ENCODE measurements around the gene LIPH.
"Not testable (repeated sequence)": the region's sequence is repeated elsewhere in the genome, so short reads cannot be mapped to it uniquely, and the experiment has no call there.

The LIPH gene

GRCh38 chr3:185489462-185489861 is 62.9 kb downstream of the LIPH start:
- no peak for DNase-seq (ENCODE audit: low read depth in 1 of 2, low spot score in 1 of 2)

GRCh38 chr3:185488465-185488864 is 63.9 kb downstream of the LIPH start:
- DNase-seq (ENCODE audit: low read depth in 1 of 2, low spot score in 1 of 2) = no peak

- DNase-seq (ENCODE audit: low read depth in 1 of 2, low spot score in 1 of 2) = no peak
Observed at GRCh38 chr3:185486394-185486793, 66.0 kb downstream of the LIPH start.

GRCh38 chr3:185484296-185484695 is 68.1 kb downstream of the LIPH start:
- no peak for DNase-seq (ENCODE audit: low read depth in 1 of 2, low spot score in 1 of 2)

GRCh38 chr3:185479373-185479945 is 72.9 kb downstream of the LIPH start:
- DNase-seq (ENCODE audit: low read depth in 1 of 2, low spot score in 1 of 2) = no peak

GRCh38 chr3:185477316-185477715 is 75.1 kb downstream of the LIPH start:
- DNase-seq (ENCODE audit: low read depth in 1 of 2, low spot score in 1 of 2) = no peak

GRCh38 chr3:185474922-185475321 is 77.5 kb downstream of the LIPH start:
- DNase-seq (ENCODE audit: low read depth in 1 of 2, low spot score in 1 of 2) = not testable (repeated sequence)

- no peak for DNase-seq (ENCODE audit: low read depth in 1 of 2, low spot score in 1 of 2)
Observed at GRCh38 chr3:185473290-185473815, 79.0 kb downstream of the LIPH start.

- no peak for DNase-seq (ENCODE audit: low read depth in 1 of 2, low spot score in 1 of 2)
Observed at GRCh38 chr3:185470323-185470722, 82.1 kb downstream of the LIPH start.

- no peak for DNase-seq (ENCODE audit: low read depth in 1 of 2, low spot score in 1 of 2)
Observed at GRCh38 chr3:185469542-185469941, 82.8 kb downstream of the LIPH start.

GRCh38 chr3:185466123-185466522 is 86.3 kb downstream of the LIPH start:
- DNase-seq (ENCODE audit: low read depth in 1 of 2, low spot score in 1 of 2) = not testable (repeated sequence)

GRCh38 chr3:185465471-185465870 is 86.9 kb downstream of the LIPH start:
- no peak for DNase-seq (ENCODE audit: low read depth in 1 of 2, low spot score in 1 of 2)

- no peak for DNase-seq (ENCODE audit: low read depth in 1 of 2, low spot score in 1 of 2)
Observed at GRCh38 chr3:185460719-185461350, 91.6 kb downstream of the LIPH start.

- no peak for DNase-seq (ENCODE audit: low read depth in 1 of 2, low spot score in 1 of 2)
Observed at GRCh38 chr3:185460309-185460708, 92.1 kb downstream of the LIPH start.

- DNase-seq (ENCODE audit: low read depth in 1 of 2, low spot score in 1 of 2) = no peak
Observed at GRCh38 chr3:185457376-185457775, 95.0 kb downstream of the LIPH start.

Measured in stimulated activated CD4-positive, alpha-beta T cell treated with anti-CD3 and anti-CD28 coated beads, Interleukin-15, amount 100 ng/mL, for 1 hour (primary cell).